Left hindlimb (tissue), 1 donor: Measurements from ENCODE around the gene ITPK1.

Source experiments
- DNase-seq: peaks from one replicate; pipeline ENCODE4 v3.0.0-alpha.2; 2018

ITPK1 gene

GRCh38 chr14:92985521-92985920, 130.2 kb downstream of the ITPK1 start:
- no peak for DNase-seq

- no peak for DNase-seq
Observed at GRCh38 chr14:92984896-92985295, 130.8 kb downstream of the ITPK1 start.

GRCh38 chr14:92984082-92984788, 131.5 kb downstream of the ITPK1 start:
- DNase-seq = no peak

GRCh38 chr14:92982956-92983355, 132.8 kb downstream of the ITPK1 start:
- DNase-seq = no peak

- DNase-seq = no peak
Observed at GRCh38 chr14:92981726-92982125, 134.0 kb downstream of the ITPK1 start.

- no peak for DNase-seq
Observed at GRCh38 chr14:92980866-92981265, 134.9 kb downstream of the ITPK1 start.

- no peak for DNase-seq
Observed at GRCh38 chr14:92978229-92979021, 137.3 kb downstream of the ITPK1 start.

GRCh38 chr14:92976268-92976667, 139.5 kb downstream of the ITPK1 start:
- DNase-seq = no peak

- DNase-seq = no peak
Observed at GRCh38 chr14:92974541-92975345, 141.0 kb downstream of the ITPK1 start.

GRCh38 chr14:92973798-92974372, 141.8 kb downstream of the ITPK1 start:
- no peak for DNase-seq

- no peak for DNase-seq
Observed at GRCh38 chr14:92973261-92973797, 142.4 kb downstream of the ITPK1 start.

- DNase-seq = no peak
Observed at GRCh38 chr14:92971601-92972180, 144.0 kb downstream of the ITPK1 start.

- no peak for DNase-seq
Observed at GRCh38 chr14:92970271-92970670, 145.5 kb downstream of the ITPK1 start.

- no peak for DNase-seq
Observed at GRCh38 chr14:92969871-92970270, 145.9 kb downstream of the ITPK1 start.

GRCh38 chr14:92969430-92969829, 146.3 kb downstream of the ITPK1 start:
- no peak for DNase-seq

- DNase-seq = no peak
Observed at GRCh38 chr14:92968291-92969020, 147.3 kb downstream of the ITPK1 start.

- no peak for DNase-seq
Observed at GRCh38 chr14:92967346-92967926, 148.3 kb downstream of the ITPK1 start.

- DNase-seq = no peak
Observed at GRCh38 chr14:92965281-92965680, 150.4 kb downstream of the ITPK1 start.

GRCh38 chr14:92964124-92965109, 151.3 kb downstream of the ITPK1 start:
- DNase-seq = no peak
